Left colon (tissue), 2 donors: ENCODE data around the gene VDAC2. TPM values are rescaled to one million over a fixed set of nuclear protein-coding genes. Genes with fewer than 3 reads are reported as not detected.
A peak's percentile ranks its signal among the peaks of the same experiment; 100 is the strongest.

ENCODE experiments used
- ATAC-seq: fragments of 200-7000 bp; cut with Tn5 transposase; one replicate; pipeline ENCODE4 v1.9.1; 2020; ENCODE audit warnings: mild to moderate bottlenecking, moderate library complexity
- DNase-seq, 2 donors: peaks; one replicate each; pipeline ENCODE4 v3.0.0-alpha.2; 2020
- intact Hi-C, 2 donors: fragments of 100-400 bp; cut with DNase I in 1 of 2; cut with micrococcal nuclease in 1 of 2; formaldehyde crosslinking; loops; one replicate each; pipeline versions ENCODE4 v1.11.2 to v1.14.0; 2022; cut with DNase I, micrococcal nuclease
- total RNA-seq, 2 donors: library from RNA; stranded (reverse); fragmentation: NEBNext Ultra II Directional; extraction: Animal tissue kit (Norgen Biotek cat#: 25700); gene quantifications; one replicate each; pipeline ENCODE4 v1.2.1, GENCODE V29; 2021
- donor health status: DM: no; HTN: no; CAD: no.
- donor health status: DM: yes; HTN: yes; CAD: no.

The VDAC2 gene
- total RNA-seq, 2 donors from 2014 or later = 288 to 359 TPM

- intact Hi-C loops = no loop called here
- no peak for DNase-seq
- no peak for ATAC-seq
Measured at GRCh38 chr10:75272094-75272493, 61.5 kb downstream of the VDAC2 start.

DNA sequence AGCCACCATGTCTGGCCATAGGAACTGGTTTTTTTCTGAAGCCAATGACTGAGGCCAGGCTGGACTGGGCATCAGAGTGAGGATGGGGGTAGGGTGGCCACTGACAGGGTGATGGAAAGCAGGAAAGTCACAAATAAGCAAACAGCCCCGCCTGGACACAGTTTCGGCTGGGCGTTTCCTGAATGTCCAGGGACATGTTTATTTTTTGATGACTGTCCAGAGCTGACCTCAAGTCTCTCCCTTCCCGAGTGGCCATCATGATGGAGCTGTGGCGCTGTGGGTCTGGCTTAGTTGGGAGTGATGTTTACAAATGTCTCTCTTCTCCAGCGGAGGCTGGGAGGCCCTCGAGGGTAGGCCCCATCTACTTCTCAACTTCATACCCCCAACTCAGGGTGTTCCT, 62.3 kb downstream of the VDAC2 start:
- DNase-seq (no peak), ATAC-seq (no peak)
- intact Hi-C loops = no loop called here

DNA sequence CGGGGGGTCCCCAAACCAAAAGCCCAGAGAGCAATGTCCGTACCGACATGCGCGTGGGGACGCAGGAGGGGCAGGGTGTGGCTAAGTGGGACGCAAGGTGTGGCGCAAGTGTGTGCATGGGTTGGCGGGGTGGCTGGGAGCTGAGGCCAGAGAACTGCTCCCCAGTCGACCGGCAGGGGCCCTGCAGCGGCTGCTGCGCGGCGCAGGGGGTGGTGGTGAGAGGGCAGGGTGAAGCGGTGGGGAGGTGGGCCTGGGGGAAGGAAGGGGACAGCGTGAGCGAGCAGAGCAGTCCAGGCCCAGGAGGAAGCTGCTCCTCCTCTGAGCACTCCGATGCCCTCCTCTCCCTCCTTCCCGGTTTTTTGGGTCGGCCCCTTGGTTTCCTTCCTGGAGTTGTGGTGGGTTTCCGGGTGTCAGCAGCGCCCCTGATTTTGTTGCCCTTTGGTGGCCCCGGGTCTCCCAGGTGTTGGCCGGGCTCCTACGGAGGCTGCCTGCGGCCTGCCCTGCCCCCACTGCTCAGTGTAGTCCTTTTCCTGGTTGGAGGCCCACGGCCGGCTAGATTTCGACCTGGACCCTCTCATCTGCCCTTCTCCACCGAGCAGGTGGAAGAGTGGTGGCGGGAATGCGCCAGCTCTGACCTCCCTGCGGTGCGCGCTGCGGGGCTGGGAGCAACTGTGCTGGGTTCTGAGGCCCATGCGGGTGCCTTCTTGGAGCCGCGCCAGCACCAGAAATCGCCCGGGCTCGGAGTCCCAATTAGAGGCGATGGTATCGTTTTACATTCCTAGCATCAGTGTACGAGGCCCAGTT, 65.7 kb downstream of the VDAC2 start:
- DNase-seq (peak; percentile 62 to 67), ATAC-seq (peak; percentile 92)
- intact Hi-C loops = no loop called here

DNA sequence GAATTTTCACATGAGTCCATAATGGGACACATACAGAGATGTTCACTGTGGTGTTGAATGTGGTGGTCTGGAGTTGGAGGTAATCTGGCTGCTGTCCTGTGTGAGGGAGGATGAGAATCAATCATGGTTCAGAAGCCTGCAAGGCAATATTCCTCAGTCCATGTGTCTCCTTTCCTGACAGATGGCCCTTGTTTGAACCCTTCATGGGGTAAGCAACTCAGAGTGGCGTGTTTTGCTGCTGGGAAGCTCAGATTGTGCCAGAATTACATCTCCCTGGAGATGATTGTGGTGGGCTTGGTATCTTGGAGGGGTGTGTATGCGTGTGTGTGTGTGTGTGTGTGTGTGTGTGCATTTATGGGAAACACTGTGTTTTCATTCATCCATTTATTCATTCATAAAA, 69.6 kb downstream of the VDAC2 start:
- ATAC-seq (no peak), DNase-seq (no peak)
- intact Hi-C loops = no loop called here

Other genes starting within 250 kb of the VDAC2 start
- gene SAMD8, start 99.1 kb upstream of the VDAC2 start, total RNA-seq = 10 to 100 TPM; 12.0 to 20.3 TPM
- gene COMTD1, start 25.2 kb downstream of the VDAC2 start, total RNA-seq = 10 to 100 TPM; 81.7 to 82.4 TPM
- gene ZNF503, start 191.0 kb downstream of the VDAC2 start, total RNA-seq = 1 to 10 TPM; 3.8 to 9.9 TPM
- 10 to 100 TPM in 1 of 2 donors, 1 to 10 TPM in 1; 8.1 to 10.6 TPM for gene LRMDA, start 220.8 kb downstream of the VDAC2 start, total RNA-seq